GM20000 (cell line): Measurements from ENCODE around the gene FGF12.

Experiments used
- DNase-seq: peaks from one replicate; pipeline ENCODE4 v3.0.0; 2012; ENCODE audit warnings: low spot score
- CTCF ChIP-seq: IDR thresholded peaks from 2 replicates; pipeline ENCODE4 v1.5.1; 2012; ENCODE audit warnings: mild to moderate bottlenecking, control low read depth; ENCODE audit errors: extremely low read depth, missing control alignments

Gene FGF12

GRCh38 chr3:192372616-192373015 lies 354.7 kb downstream of the FGF12 start:
- TF ChIP-seq CTCF, result no peak
- no peak for DNase-seq

- TF ChIP-seq CTCF, result no peak
- no peak for DNase-seq
Measured at GRCh38 chr3:192371870-192372400, 355.4 kb downstream of the FGF12 start.

DNA sequence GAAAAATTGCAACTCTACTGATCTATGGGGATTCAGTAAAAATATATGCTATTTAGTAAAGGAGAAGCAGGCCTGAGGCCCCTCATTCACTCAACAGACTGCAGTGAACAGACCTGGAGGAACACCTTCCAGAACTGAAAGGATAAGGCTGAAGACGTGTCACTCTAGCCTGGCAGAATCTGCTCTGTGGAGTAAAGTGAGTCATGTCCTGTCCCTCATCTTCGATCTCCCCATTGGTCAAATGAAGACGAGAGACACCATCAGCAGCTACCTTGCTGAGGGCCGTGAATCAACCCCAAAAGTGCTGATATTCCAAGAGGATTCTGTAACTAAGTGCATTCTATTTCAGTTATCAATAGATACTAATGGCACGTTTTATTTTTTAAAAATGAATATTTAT lies 359.7 kb downstream of the FGF12 start:
- TF ChIP-seq CTCF, result no peak
- no peak for DNase-seq

- no peak for DNase-seq
- TF ChIP-seq CTCF, result no peak
Measured at GRCh38 chr3:192366916-192367315, 360.4 kb downstream of the FGF12 start.

DNA sequence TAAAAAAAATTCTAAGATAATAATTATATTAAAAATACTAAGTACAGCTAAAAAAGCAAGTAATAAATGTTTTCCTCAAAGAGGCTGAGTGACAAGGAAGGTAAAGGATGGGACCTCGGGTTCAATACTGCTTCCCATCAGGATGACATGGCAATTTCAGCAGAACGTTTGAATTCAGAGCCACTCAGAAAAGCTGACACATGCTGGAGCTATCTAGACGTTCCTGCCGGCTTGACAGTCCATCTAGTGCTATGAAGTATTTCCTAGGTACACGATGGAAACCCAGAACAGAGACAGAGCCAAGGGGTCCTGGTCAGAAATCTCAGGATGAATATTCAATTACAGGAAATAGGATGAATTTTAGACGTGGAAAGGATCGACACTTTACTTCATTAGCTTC lies 361.8 kb downstream of the FGF12 start:
- no peak for DNase-seq
- TF ChIP-seq CTCF, result no peak

DNA sequence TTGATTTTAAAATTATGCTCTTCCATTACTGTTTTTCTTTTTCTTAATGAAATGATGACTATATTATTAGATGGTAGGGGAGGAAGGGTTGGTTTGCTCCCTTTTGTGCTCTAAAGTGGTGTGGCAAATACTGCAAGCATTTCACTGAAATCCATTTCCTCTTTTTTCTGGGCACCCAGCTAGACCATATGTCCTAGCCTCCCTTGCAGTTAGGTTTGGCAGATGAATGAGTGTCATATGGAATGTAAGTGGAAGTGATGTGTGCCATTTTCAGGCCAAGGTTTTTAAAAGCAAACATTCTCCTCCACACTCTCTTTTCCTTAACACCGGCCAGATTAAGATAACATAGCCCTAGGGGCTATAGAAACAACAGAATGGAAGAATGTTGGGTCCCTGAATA lies 363.0 kb downstream of the FGF12 start:
- no peak for TF ChIP-seq CTCF
- DNase-seq, result no peak

GRCh38 chr3:192354687-192355086 lies 372.7 kb downstream of the FGF12 start:
- TF ChIP-seq CTCF, result no peak
- DNase-seq, result no peak
